ENCODE measurements around the gene DMD. TPM values are rescaled to one million over a fixed set of nuclear protein-coding genes. Genes with fewer than 3 reads are reported as not detected.
"Not testable (repeated sequence)": the region's sequence is repeated elsewhere in the genome, so short reads cannot be mapped to it uniquely, and the experiment has no call there.

DMD gene
- total and polyA plus RNA-seq, 5 experiments from 2014 or later, result 0.26 to 0.91 TPM; not detected in 3

DNA sequence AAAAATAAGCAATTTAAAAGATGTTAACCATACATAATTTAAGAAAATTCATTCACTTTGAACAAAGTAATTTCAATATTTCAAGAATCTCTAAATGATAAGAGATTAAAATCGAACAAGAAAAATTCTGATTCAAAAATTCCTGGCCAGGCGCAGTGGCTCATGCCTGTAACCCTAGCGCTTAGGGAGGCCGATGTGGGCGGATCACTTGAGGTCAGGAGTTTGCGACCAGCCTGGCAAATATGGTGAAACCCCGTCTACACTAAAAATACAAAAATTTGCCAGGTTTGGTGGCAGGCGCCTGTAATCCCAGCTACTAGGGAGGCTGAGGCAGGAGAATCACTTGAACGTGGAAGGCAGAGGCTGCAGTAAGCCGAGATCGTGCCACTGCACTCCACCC is 1279.0 kb downstream of the DMD start:
- H3K4me3 Mint-ChIP-seq, result not testable (repeated sequence)

DNA sequence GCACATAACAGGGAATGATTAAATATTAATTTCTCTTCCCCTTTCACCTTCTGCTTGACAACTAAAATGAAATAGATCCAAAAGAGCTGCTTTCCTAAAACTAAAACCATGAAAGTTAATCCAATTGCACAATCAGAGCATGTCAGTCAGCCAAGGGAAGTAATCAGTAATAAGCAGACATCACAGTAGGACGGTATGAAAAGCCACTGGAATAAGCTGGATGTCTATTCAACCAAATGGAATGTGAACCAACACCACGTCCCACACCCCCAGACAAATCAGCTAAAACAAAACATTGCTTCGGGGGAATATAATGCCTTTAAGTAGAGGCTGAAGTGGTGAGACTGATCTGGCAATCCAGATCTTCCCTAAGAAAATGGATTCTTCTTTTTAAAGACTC is 1280.1 kb downstream of the DMD start:
- Mint-ChIP-seq H3K27me3 (no peaks in the 10 kb centered on the region), H3K4me3 (no peak overlapping the region), H3K36me3 (no peaks in the 10 kb centered on the region), H3K9me3 (peaks cover 0 to 6% (median 0%) of the 10 kb centered on the region in 9 donors), H3K27ac (no peak overlapping the region), H3K4me1 (no peaks in the 10 kb centered on the region)
- DNase-seq (no peak), ATAC-seq (no peak)
- POLR2A ChIA-PET, result no interaction called here

More for the DNA sequence above, 1279.0 kb downstream of the DMD start:
- DNase-seq, H3K4me1 Mint-ChIP-seq, ATAC-seq, POLR2A ChIA-PET, H3K9me3 Mint-ChIP-seq, H3K27ac Mint-ChIP-seq, H3K36me3 Mint-ChIP-seq, H3K27me3 Mint-ChIP-seq: not testable (repeated sequence)

DNA sequence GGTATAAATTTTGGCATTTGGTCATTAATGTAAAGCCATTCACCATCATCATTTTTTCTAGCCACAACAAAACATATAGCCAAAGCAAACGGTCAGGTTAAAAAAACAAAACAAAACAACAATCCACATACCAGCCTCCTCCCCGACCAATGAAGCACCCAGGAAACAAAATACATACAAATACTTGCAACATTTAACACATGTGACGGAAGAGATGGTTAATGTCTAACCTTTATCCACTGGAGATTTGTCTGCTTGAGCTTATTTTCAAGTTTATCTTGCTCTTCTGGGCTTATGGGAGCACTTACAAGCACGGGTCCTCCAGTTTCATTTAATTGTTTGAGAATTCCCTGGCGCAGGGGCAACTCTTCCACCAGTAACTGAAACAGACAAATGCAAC is 1282.0 kb downstream of the DMD start:
- peaks cover 0 to 4% (median 0%) of the 10 kb centered on the region in 3 donors for H3K36me3 Mint-ChIP-seq
- ATAC-seq (no peak), DNase-seq (no peak)
- H3K4me1 Mint-ChIP-seq, result no peaks in the 10 kb centered on the region
- H3K4me3 Mint-ChIP-seq, result no peak overlapping the region
- H3K9me3 Mint-ChIP-seq, result peaks cover 0 to 9% (median 2%) of the 10 kb centered on the region in 9 donors
- H3K27me3 Mint-ChIP-seq, result no peaks in the 10 kb centered on the region
- H3K27ac Mint-ChIP-seq, result no peak overlapping the region
- POLR2A ChIA-PET, result no interaction called here

GRCh38 chrX:31921236-31921635 is 1290.1 kb downstream of the DMD start:
- peaks cover 0 to 4% (median 0%) of the 10 kb centered on the region in 3 donors for H3K36me3 Mint-ChIP-seq
- H3K27me3 Mint-ChIP-seq, result no peaks in the 10 kb centered on the region
- peaks cover 0 to 9% (median 2%) of the 10 kb centered on the region in 9 donors for H3K9me3 Mint-ChIP-seq
- no peaks in the 10 kb centered on the region for H3K4me1 Mint-ChIP-seq
- H3K4me3 Mint-ChIP-seq, result no peak overlapping the region
- no peak overlapping the region for H3K27ac Mint-ChIP-seq
- ATAC-seq (no peak), DNase-seq (no peak)
- POLR2A ChIA-PET, result no interaction called here

- H3K36me3 Mint-ChIP-seq, result peaks cover 0 to 5% (median 0%) of the 10 kb centered on the region in 3 donors
- POLR2A ChIA-PET, result no interaction called here
- no peaks in the 10 kb centered on the region for H3K4me1 Mint-ChIP-seq
- ATAC-seq (no peak), DNase-seq (no peak)
- no peaks in the 10 kb centered on the region for H3K27me3 Mint-ChIP-seq
- no peak overlapping the region for H3K27ac Mint-ChIP-seq
- peaks cover 0 to 12% (median 1%) of the 10 kb centered on the region in 9 donors for H3K9me3 Mint-ChIP-seq
- H3K4me3 Mint-ChIP-seq, result no peak overlapping the region
Observed at GRCh38 chrX:31909850-31910572, 1301.3 kb downstream of the DMD start.

DNA sequence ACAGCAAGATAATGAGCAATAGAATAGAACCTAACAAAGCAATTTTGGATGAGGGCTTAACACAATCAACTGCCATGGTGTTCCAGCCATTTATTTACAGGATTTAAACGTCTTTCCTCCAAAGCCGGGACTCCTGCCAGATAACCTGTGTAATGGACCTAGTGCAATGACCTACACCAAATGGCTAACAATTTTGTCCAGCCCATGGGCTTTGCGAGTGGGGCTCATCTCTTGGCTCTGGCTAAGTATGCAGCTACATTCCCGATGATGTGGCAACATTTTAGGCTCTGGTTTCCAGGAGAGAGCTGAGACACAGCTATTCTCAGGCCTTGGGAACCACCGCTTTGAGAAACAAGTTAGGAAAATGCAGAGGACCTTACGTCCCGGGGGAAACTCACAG is 1317.2 kb downstream of the DMD start:
- H3K9me3 Mint-ChIP-seq, result peaks cover 0 to 4% (median 0%) of the 10 kb centered on the region in 9 donors
- POLR2A ChIA-PET, result no interaction called here
- no peaks in the 10 kb centered on the region for H3K4me1 Mint-ChIP-seq
- H3K27ac Mint-ChIP-seq, result no peak overlapping the region
- H3K27me3 Mint-ChIP-seq, result no peaks in the 10 kb centered on the region
- DNase-seq, result no peak
- no peak overlapping the region for H3K4me3 Mint-ChIP-seq
- no peak for ATAC-seq
- no peaks in the 10 kb centered on the region for H3K36me3 Mint-ChIP-seq

DNA sequence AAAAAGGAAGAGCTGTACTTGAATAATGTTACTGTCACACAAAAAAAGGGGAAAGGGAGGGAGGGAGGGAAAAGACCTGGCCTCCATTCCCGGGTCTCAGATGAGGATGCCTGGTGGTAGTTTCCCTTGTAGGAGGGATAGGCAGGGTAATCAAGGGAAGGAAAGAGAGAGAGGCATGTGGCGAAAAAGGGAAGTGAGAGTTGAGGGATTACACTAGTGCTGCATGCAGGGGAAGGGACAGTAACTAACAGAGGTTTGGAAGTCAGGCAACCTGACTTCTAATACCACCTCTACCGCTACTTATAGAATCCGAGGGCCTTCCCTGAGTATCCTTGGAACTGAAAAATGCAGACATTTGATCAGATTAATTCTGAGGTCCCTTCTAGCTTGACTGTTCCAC is 1317.8 kb downstream of the DMD start:
- H3K4me3 Mint-ChIP-seq, result no peak overlapping the region

GRCh38 chrX:31889088-31889487 is 1322.3 kb downstream of the DMD start:
- Mint-ChIP-seq H3K9me3 (peaks cover 0 to 3% (median 0%) of the 10 kb centered on the region in 9 donors), H3K27me3 (no peaks in the 10 kb centered on the region), H3K4me3 (no peak overlapping the region), H3K4me1 (no peaks in the 10 kb centered on the region), H3K27ac (no peak overlapping the region), H3K36me3 (no peaks in the 10 kb centered on the region)
- DNase-seq (no peak), ATAC-seq (no peak)
- POLR2A ChIA-PET, result no interaction called here

More for the DNA sequence above, 1317.8 kb downstream of the DMD start:
- Mint-ChIP-seq H3K4me1 (no peaks in the 10 kb centered on the region), H3K27ac (no peak overlapping the region), H3K9me3 (peaks cover 0 to 4% (median 0%) of the 10 kb centered on the region in 9 donors), H3K27me3 (no peaks in the 10 kb centered on the region), H3K36me3 (no peaks in the 10 kb centered on the region)
- POLR2A ChIA-PET, result no interaction called here
- ATAC-seq (no peak), DNase-seq (no peak)

- POLR2A ChIA-PET, result no interaction called here
- Mint-ChIP-seq H3K4me3 (no peak overlapping the region), H3K9me3 (peaks cover 0 to 10% (median 2%) of the 10 kb centered on the region in 9 donors), H3K4me1 (no peaks in the 10 kb centered on the region), H3K27ac (no peak overlapping the region), H3K36me3 (no peaks in the 10 kb centered on the region), H3K27me3 (no peaks in the 10 kb centered on the region)
- DNase-seq (no peak), ATAC-seq (no peak)
Observed at GRCh38 chrX:31884535-31884934, 1326.8 kb downstream of the DMD start.

- ATAC-seq, result no peak
- Mint-ChIP-seq H3K27me3 (no peaks in the 10 kb centered on the region), H3K4me1 (no peaks in the 10 kb centered on the region), H3K4me3 (no peak overlapping the region), H3K9me3 (no peaks in the 10 kb centered on the region), H3K27ac (no peak overlapping the region), H3K36me3 (no peaks in the 10 kb centered on the region)
- peak in 1 of 10 donors; percentile 38 for DNase-seq
- POLR2A ChIA-PET, result no interaction called here
Observed at GRCh38 chrX:31872007-31872406, 1339.3 kb downstream of the DMD start.

DNA sequence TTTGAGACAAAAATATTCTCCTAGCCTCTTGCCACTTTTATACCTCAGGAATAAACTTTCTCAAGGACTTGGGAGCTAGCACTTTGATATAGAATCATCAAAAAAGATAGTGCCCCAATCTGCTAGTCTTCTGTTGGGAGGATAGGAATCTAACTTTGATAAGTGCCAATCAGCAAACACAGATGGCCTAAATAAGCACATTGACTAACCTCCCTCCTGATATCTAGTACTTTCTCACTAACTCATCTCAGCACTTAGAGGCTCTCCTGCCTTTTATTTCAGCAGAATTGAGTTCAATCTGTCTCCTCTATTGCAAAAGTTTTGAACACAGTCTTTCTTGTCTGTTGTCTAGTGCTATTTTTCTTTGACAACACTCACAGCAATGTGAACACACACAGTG is 1341.1 kb downstream of the DMD start:
- Mint-ChIP-seq H3K4me1 (no peaks in the 10 kb centered on the region), H3K27ac (no peak overlapping the region), H3K36me3 (no peaks in the 10 kb centered on the region), H3K4me3 (no peak overlapping the region), H3K27me3 (no peaks in the 10 kb centered on the region), H3K9me3 (peaks cover 0 to 9% (median 0%) of the 10 kb centered on the region in 9 donors)
- no peak for ATAC-seq
- no peak for DNase-seq
- POLR2A ChIA-PET, result no interaction called here

GRCh38 chrX:31860686-31861085 is 1350.7 kb downstream of the DMD start:
- no peaks in the 10 kb centered on the region for H3K27me3 Mint-ChIP-seq
- H3K4me3 Mint-ChIP-seq, result no peak overlapping the region
- H3K9me3 Mint-ChIP-seq, result peaks cover 0 to 13% (median 2%) of the 10 kb centered on the region in 9 donors
- H3K36me3 Mint-ChIP-seq, result no peaks in the 10 kb centered on the region
- H3K27ac Mint-ChIP-seq, result no peak overlapping the region
- DNase-seq (no peak), ATAC-seq (no peak)
- POLR2A ChIA-PET, result no interaction called here
- H3K4me1 Mint-ChIP-seq, result no peaks in the 10 kb centered on the region

DNA sequence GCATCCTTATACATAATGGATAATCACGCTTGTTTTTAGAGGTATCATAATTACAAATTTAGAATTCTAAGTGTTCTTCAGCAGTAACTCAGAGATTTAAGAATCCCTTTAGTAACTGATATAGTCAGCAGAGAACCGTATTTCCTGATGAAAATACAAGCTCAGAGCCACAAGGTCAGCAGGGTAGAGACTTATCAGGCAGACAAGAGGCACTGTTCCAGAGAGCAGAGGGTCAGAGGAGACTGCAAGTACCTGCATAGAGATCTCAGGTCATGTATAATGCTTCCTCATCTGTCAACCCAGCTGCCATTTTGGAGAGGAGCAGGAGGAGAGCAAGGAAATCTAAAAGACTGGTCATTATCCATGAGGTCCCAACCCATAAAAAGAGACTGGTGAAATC is 1352.4 kb downstream of the DMD start:
- no peak overlapping the region for H3K27ac Mint-ChIP-seq

GRCh38 chrX:31854716-31855115 is 1356.6 kb downstream of the DMD start:
- POLR2A ChIA-PET, result no interaction called here
- ATAC-seq, result no peak
- H3K4me1 Mint-ChIP-seq, result no peaks in the 10 kb centered on the region
- H3K27me3 Mint-ChIP-seq, result no peaks in the 10 kb centered on the region
- H3K9me3 Mint-ChIP-seq, result peaks cover 0 to 2% (median 0%) of the 10 kb centered on the region in 9 donors
- H3K4me3 Mint-ChIP-seq, result no peak overlapping the region
- no peak for DNase-seq
- no peaks in the 10 kb centered on the region for H3K36me3 Mint-ChIP-seq
- no peak overlapping the region for H3K27ac Mint-ChIP-seq

More for the DNA sequence above, 1352.4 kb downstream of the DMD start:
- H3K36me3 Mint-ChIP-seq, result no peaks in the 10 kb centered on the region
- H3K4me3 Mint-ChIP-seq, result no peak overlapping the region
- H3K9me3 Mint-ChIP-seq, result peaks cover 0 to 4% (median 2%) of the 10 kb centered on the region in 9 donors
- H3K27me3 Mint-ChIP-seq, result no peaks in the 10 kb centered on the region
- no peak for ATAC-seq
- POLR2A ChIA-PET, result no interaction called here
- H3K4me1 Mint-ChIP-seq, result no peaks in the 10 kb centered on the region
- DNase-seq, result no peak

Measured in naive thymus-derived CD8-positive, alpha-beta T cell (primary cell).